ENCODE results near the gene DENND1A. TPM values are rescaled to one million over a fixed set of nuclear protein-coding genes. Genes with fewer than 3 reads are reported as not detected.

The DENND1A gene
- polyA plus RNA-seq, 2 of the 4 experiments (the other 2 are of a cell fraction) = 15.1 to 21.9 TPM

- POLR2A ChIA-PET = no interaction called here
- no peak for DNase-seq (ENCODE audit: low read depth in 1 of 2, low spot score in 1 of 2)
- Histone ChIP-seq H3K4me3 (no peak overlapping the region), H3K4me2 (no peak overlapping the region), H3K27ac (no peak overlapping the region), H3K4me1 (no peaks in the 10 kb centered on the region), H3K9me3 (no peaks in the 10 kb centered on the region; the same call in 2 of the 3 replicates)
- CTCF ChIA-PET = interaction anchor here (1.0 to 9.2 kb wide), 5 partner anchors 10 to 45 kb away, joined by 3 to 58 read pairs (median 3); no protein-coding TSS in a partner anchor
- ATAC-seq = no peak
- WGBS (ENCODE audit: missing lambda C conversion rate) = 76% methylated on average over 5 of the region's 5 CpGs
- TF ChIP-seq SREBF2 (IDR thresholded peaks at IDR 0.05) (no peak), RARB (CRISPR knock-in tag; IDR thresholded peaks at IDR 0.05) (no peak), ZC3H11A (IDR thresholded peaks at IDR 0.05) (no peak), CHD2 (IDR thresholded peaks at IDR 0.05; ENCODE audit: low read length, partially characterized antibody) (no peak), JUN (IDR thresholded peaks at IDR 0.05) (no peak), MYC (IDR thresholded peaks at IDR 0.05; ENCODE audit: borderline replicate concordance, low read length) (no peak), HOXB13 (CRISPR knock-in tag; IDR thresholded peaks at IDR 0.05; ENCODE audit: low read depth) (no peak), GATA3 (IDR thresholded peaks at IDR 0.05; ENCODE audit: borderline replicate concordance) (no peak), CBX8 (IDR thresholded peaks at IDR 0.05) (no peak), NPAS2 (CRISPR knock-in tag; IDR thresholded peaks at IDR 0.05; ENCODE audit: borderline replicate concordance) (no peak)
- TF ChIP-seq, protein P1, sequence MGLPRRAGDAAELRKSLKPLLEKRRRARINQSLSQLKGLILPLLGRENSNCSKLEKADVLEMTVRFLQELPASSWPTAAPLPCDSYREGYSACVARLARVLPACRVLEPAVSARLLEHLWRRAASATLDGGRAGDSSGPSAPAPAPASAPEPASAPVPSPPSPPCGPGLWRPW (IDR thresholded peaks at IDR 0.05) = no peak
- TF ChIP-seq, protein P2, sequence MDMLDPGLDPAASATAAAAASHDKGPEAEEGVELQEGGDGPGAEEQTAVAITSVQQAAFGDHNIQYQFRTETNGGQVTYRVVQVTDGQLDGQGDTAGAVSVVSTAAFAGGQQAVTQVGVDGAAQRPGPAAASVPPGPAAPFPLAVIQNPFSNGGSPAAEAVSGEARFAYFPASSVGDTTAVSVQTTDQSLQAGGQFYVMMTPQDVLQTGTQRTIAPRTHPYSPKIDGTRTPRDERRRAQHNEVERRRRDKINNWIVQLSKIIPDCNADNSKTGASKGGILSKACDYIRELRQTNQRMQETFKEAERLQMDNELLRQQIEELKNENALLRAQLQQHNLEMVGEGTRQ (IDR thresholded peaks at IDR 0.05) = no peak
- TF ChIP-seq, protein P3, sequence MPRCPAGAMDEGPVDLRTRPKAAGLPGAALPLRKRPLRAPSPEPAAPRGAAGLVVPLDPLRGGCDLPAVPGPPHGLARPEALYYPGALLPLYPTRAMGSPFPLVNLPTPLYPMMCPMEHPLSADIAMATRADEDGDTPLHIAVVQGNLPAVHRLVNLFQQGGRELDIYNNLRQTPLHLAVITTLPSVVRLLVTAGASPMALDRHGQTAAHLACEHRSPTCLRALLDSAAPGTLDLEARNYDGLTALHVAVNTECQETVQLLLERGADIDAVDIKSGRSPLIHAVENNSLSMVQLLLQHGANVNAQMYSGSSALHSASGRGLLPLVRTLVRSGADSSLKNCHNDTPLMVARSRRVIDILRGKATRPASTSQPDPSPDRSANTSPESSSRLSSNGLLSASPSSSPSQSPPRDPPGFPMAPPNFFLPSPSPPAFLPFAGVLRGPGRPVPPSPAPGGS (IDR thresholded peaks at IDR 0.05) = no peak
- TF ChIP-seq, protein P4, sequence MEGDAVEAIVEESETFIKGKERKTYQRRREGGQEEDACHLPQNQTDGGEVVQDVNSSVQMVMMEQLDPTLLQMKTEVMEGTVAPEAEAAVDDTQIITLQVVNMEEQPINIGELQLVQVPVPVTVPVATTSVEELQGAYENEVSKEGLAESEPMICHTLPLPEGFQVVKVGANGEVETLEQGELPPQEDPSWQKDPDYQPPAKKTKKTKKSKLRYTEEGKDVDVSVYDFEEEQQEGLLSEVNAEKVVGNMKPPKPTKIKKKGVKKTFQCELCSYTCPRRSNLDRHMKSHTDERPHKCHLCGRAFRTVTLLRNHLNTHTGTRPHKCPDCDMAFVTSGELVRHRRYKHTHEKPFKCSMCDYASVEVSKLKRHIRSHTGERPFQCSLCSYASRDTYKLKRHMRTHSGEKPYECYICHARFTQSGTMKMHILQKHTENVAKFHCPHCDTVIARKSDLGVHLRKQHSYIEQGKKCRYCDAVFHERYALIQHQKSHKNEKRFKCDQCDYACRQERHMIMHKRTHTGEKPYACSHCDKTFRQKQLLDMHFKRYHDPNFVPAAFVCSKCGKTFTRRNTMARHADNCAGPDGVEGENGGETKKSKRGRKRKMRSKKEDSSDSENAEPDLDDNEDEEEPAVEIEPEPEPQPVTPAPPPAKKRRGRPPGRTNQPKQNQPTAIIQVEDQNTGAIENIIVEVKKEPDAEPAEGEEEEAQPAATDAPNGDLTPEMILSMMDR (IDR thresholded peaks at IDR 0.05) = no peak
- TF ChIP-seq, protein P5, sequence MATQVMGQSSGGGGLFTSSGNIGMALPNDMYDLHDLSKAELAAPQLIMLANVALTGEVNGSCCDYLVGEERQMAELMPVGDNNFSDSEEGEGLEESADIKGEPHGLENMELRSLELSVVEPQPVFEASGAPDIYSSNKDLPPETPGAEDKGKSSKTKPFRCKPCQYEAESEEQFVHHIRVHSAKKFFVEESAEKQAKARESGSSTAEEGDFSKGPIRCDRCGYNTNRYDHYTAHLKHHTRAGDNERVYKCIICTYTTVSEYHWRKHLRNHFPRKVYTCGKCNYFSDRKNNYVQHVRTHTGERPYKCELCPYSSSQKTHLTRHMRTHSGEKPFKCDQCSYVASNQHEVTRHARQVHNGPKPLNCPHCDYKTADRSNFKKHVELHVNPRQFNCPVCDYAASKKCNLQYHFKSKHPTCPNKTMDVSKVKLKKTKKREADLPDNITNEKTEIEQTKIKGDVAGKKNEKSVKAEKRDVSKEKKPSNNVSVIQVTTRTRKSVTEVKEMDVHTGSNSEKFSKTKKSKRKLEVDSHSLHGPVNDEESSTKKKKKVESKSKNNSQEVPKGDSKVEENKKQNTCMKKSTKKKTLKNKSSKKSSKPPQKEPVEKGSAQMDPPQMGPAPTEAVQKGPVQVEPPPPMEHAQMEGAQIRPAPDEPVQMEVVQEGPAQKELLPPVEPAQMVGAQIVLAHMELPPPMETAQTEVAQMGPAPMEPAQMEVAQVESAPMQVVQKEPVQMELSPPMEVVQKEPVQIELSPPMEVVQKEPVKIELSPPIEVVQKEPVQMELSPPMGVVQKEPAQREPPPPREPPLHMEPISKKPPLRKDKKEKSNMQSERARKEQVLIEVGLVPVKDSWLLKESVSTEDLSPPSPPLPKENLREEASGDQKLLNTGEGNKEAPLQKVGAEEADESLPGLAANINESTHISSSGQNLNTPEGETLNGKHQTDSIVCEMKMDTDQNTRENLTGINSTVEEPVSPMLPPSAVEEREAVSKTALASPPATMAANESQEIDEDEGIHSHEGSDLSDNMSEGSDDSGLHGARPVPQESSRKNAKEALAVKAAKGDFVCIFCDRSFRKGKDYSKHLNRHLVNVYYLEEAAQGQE (IDR thresholded peaks at IDR 0.05) = no peak
- TF ChIP-seq, protein P6, sequence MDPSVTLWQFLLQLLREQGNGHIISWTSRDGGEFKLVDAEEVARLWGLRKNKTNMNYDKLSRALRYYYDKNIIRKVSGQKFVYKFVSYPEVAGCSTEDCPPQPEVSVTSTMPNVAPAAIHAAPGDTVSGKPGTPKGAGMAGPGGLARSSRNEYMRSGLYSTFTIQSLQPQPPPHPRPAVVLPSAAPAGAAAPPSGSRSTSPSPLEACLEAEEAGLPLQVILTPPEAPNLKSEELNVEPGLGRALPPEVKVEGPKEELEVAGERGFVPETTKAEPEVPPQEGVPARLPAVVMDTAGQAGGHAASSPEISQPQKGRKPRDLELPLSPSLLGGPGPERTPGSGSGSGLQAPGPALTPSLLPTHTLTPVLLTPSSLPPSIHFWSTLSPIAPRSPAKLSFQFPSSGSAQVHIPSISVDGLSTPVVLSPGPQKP (IDR thresholded peaks at IDR 0.05; ENCODE audit: low read depth, low read length) = no peak
- FAIRE-seq = no peak
Measured at GRCh38 chr9:123395276-123395688, 534.6 kb downstream of the DENND1A start.
